GM18505 (cell line): ENCODE results near the gene CCNYL1.
"Not testable (repeated sequence)": the region's sequence is repeated elsewhere in the genome, so short reads cannot be mapped to it uniquely, and the experiment has no call there.

Experiments used
- ATAC-seq: cut with Tn5 transposase; IDR thresholded peaks from one replicate; pipeline ENCODE4 v1.9.1; 2021; ENCODE audit not compliant: unreplicated experiment
- POLR2A ChIP-seq: IDR thresholded peaks from 4 replicates; pipeline ENCODE4 v1.6.1; 2011; ENCODE audit warnings: borderline replicate concordance; ENCODE audit not compliant: insufficient read depth, insufficient read length; ENCODE audit errors: extremely low read depth

CCNYL1 gene

DNA sequence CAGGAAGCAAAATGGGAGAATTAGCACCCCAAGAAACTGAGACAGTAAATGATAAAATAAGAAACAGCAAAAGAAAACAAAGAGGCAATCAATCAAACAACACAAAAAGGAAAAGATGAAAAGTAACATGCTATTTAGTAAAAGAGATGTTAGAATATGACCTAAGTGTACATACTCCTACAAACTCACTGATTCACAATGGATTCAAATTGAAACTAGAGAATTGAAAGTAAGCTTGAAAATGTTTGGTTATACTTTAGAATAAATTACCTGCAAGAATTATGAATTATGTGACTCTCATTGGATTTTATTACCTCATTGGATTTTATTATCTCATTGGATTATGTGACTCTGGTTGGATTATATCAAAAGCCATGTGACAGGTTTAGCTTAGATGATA is 22.8 kb upstream of the CCNYL1 start:
- ATAC-seq, result no peak
- no peak for TF ChIP-seq POLR2A

DNA sequence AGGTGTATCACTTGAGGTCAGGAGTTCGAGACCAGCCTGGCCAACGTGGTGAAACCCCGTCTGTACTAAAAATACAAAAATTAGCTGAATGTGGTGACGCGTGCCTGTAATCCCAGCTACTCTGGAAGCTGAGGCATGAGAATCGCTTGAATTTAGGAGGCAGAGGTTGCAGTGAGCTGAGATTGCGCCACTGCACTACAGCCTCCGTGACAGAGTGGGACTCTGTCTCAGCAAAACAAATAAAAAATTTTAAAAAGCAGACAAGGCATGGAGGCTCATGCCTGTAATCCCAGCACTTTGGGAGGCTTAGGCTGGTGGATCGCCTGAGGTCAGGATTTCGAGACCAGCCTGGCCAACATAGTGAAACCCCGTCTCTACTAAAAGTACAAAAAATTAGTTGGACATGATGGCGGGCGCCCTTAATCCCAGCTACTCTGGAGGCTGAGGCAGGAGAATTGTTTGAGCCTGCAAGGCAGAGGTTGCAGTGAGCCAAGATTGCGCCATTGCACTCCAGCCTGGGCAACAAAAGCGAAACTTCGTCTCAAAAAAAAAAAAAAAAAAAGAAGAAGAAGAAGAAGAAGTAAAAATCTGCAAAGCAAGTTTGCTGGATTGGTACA is 20.5 kb upstream of the CCNYL1 start:
- ATAC-seq, result not testable (repeated sequence)

DNA sequence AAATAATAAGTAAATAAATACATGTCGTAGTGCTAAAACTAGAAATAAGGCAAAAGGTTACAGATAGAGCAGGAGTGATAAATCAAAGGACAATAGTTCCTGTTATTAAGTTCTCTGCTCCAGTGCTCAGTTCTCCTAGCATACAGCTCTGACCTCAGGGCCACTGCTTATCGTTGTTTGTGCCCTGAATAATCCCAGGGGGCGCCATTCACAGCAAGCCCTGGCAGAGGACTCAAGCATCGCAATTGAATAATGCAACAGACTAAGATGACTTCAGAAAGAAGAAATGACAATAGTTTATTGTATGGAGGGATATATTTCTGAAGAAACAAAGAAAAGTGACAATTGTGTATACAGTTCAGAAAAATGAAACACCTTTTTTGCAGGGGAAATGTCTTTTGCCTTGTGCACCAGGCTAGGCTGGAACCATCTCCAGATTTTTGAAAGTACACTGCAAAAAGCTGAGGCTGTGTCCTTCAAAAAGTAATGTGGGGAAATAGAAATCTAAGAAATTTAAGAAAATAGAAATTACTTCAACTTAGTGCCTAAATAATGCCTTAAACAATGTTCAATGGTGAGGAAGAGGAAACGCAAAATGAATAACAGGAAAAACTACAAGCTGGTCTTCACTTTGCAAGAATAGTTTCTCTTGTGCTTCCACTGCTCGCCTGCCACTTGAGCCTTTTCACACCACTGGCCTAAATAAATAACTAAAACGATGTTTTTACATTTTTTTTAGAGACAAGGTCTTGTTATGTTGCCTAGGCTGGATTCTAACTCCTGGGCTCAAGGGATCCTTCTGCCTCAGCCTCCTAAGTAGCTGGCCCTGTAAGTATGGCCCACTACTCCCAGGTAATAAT is 19.0 kb upstream of the CCNYL1 start:
- ATAC-seq, result no peak

DNA sequence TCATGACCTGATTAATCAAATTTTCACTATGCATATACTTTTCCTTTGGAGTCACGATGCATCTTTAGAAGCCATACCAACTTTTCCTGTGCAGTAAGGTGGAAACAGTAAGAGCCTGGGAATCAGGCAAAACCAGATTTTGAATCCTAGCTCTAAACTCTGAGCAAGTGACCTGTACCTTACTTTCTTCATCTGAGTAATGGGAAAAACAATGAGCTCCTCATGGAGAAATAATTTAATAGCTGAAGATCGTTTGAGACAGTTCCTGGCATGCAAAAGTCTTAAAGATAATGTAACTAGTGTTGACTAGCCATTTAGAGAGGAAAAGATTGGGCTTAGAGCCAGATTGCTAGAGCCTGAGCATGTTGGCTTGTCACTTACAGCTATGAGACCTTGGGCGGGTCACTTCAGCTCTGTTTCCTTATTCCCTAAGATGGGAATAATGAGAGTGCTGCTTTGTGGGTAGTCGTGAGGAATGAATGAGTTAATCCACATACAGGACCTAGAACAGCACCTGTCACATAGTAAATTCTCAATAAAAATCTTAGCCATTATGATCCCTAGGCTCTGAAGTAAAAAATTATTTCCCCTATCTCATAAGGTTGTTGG is 17.7 kb upstream of the CCNYL1 start:
- TF ChIP-seq POLR2A, result no peak
- ATAC-seq, result no peak

More for the DNA sequence above, 19.0 kb upstream of the CCNYL1 start:
- TF ChIP-seq POLR2A, result no peak

DNA sequence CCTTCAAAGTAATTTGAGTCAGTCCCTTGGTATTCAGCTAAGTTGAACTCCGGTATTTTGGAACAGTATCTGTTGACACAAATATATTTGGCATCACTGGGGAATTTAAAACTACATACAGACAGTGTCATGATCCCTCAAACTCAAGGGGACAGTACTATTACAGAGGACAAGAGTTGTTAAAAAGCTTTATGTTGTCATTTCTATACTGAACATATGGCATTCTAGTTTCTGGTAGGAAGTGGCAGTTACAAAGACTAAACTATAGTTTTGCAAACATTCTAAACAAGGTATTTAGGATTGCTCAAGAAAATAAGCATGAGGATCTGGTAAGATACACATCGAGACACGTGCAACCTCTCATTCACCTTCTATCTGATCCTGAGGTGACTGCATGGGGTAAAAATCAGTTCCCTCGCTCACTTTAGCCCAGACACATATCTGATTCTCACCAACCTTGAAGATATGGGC is 16.6 kb upstream of the CCNYL1 start:
- TF ChIP-seq POLR2A, result no peak
- no peak for ATAC-seq

DNA sequence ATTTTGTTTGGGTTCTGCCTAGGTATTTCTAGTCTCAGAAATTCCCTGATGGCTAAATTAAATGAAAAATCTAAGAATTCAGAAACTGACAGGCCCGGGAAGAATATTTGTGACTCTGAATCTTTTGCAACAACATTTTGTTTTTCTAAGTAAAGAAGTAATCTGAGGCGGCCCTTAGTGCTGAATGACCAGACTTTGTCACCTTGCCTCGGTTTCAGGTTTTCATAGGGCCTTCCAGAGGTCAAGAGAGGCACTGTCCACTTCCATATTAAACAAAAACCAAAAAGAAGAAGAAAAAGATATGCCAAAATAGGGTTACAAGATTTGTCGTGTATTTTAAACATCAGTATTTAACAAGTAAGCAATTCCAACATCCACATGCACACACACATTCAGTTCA is 16.1 kb upstream of the CCNYL1 start:
- TF ChIP-seq POLR2A, result no peak
- no peak for ATAC-seq

DNA sequence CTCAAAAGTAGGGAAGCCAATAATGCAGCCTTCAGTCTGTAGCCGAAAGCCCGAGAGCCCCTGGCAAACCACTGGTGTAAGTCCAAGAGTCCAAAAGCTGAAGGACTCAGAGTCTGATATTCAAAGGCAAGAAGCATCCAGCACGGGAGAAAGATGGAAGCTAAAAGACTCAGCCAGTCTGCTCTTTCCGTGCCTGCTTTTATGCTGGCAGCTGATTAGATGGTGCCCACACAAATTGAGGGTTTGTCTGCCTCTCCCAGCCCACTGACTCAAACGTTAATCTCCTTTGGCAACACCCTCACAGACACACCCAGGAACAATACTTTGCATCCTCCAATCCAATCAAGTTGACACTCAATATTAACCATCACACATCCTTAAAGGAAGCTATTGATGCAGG is 14.5 kb upstream of the CCNYL1 start:
- not testable (repeated sequence) for ATAC-seq

DNA sequence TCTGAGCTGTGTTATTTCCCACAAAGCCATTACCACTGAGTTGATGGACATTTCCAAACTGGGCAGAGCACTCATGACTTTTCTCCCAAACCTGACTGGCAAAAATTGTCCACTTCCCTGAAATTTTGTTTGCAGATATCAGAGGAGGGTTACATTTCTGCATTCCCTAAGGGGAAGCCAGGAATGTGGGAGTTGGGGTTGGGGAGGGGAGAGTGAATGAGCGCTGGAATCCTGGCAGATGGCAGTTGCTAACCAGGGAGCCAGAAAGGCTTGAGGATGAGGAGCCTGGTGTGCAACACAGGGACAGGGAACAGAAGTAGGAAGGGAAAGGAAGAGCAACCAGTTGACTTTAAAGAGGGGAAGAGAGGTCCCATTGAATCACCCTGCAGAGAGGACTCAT is 14.0 kb upstream of the CCNYL1 start:
- TF ChIP-seq POLR2A, result no peak
- no peak for ATAC-seq

DNA sequence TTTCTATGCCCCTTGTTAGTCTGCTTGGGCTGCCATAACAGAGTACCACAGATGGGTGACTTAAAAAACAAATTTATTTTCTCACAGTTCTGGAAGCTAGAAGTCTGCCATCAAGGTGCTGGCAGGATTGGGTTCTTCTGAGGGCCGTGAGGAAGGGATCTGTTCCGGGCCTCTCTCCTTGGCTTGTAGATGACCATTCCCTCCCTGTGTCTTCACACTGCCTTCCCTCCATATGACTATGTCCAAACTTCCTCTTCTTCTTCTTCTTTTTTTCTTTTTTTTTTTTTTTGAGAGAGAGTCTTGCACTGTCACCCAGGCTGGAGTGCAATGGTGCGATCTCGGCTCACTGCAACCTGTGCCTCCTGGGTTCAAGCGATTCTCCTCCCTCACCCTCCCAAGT is 13.1 kb upstream of the CCNYL1 start:
- ATAC-seq, result no peak
- TF ChIP-seq POLR2A, result no peak

DNA sequence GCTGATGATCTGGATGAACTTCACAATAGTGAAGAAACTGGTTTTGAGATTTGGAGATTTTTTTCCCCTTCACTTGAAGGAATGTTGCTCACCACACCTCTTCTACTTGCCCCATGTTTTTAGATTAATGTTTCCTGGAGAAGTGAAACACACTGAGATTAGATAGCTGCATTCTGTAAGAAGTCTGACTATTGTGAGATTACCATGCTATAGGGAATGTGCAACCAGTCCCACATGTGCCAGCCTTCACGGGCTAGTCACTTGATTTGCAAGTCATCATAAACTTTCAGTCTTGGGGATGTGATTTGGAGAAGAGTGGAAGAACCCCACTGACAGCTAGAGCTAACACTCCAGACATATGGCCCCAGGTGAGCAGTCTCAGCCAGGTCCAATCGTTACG is 7.4 kb upstream of the CCNYL1 start:
- no peak for ATAC-seq
- TF ChIP-seq POLR2A, result no peak

DNA sequence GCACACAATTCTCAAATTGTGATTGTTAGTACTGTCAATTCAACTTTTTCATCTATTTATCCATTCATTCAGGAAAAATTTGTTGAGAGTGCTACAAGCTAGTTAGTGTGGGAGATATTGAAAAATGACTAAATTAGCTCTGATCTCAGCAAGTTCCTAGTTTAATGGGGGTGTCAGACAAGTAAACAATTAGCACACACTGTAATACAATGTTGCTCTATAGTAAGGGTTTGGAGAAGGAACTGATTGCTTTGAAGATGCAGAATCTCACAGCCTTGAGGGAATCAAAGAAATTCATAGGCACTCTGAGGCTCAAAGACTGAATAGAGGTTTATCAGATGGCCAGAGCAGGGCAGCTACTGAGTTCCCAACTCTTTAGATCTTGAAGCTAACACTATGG is 6.8 kb upstream of the CCNYL1 start:
- no peak for TF ChIP-seq POLR2A
- ATAC-seq, result no peak

DNA sequence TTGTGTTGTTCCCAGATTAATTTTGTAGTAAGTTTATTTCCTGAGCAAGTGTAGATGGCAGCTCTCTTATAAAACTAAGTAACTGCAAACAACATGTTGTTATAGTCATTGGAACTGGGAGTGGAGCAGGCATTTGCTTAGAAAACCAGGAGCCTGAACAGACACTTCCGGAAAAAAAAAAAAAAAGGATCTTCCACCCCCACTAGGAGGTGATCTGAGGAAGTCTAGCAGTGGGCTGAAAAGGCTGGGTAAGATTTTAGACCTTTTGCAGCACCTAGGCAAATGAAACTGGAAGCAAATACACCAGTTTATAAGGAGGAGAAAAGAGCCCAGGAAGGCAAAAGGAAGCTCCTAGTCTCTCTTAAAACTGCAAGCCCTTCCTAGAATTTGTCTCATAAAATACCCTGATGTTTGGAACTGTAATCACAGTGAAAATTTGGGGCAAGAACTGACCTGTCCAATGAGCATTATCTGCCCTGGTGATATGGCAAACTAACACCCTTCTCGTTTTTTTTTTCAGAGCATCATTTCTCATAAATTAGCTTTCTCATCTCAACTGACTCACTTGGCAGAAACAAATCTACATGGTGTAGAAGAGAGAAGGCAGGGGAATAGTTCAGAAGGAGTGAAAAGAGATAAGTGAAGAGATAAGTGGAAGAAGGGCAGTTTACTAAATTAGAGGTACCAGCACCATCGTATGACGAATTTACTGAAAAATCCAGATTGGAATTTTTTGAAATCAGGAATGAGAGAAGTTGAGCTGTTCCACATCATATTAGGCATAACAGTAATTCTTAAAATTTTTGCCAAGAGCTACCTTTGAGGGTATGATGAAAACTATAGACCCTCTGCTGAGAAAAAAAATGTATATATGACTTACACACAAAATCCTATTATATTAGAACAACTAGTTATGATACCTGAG is 4.2 kb upstream of the CCNYL1 start:
- ATAC-seq, result no peak
- TF ChIP-seq POLR2A, result no peak
